SK-N-SH (cell line): ENCODE data around the gene GRIN2A. TPM values are rescaled to one million over a fixed set of nuclear protein-coding genes. Genes with fewer than 3 reads are reported as not detected.

ENCODE experiments used
- CTCF ChIA-PET: fragments of 300-600, 350-600 bp; formaldehyde crosslinking; extraction: SDS; loops from one replicate; lab custom pipeline; 2021; lab: Yijun Ruan, JAX
- POLR2A ChIA-PET: fragments of 350-600 bp; sonication (Branson Sonifier 250); formaldehyde crosslinking; extraction: SDS; loops from one replicate; lab custom pipeline; 2020; ENCODE audit warnings: antibody characterized with exemption, inconsistent platforms; lab: Yijun Ruan, JAX
- DNase-seq: peaks from one replicate; pipeline ENCODE4 v3.0.0; 2012
- H2AFZ ChIP-seq: fragments of 200-600 bp; sonication (generic); 2 replicates; pipeline ENCODE4 v1.8.1; 2016; ENCODE audit warnings: antibody characterized with exemption, mild to moderate bottlenecking, low read depth
- H3F3A ChIP-seq: fragments of 200-600 bp; sonication (generic); replicated peaks from 2 replicates; pipeline ENCODE3; 2016; ENCODE audit warnings: antibody characterized with exemption, mild to moderate bottlenecking; ENCODE audit not compliant: insufficient read depth
- H3K27ac ChIP-seq, 2 experiments: fragments of 200-500 bp in 1 of 2; fragments of 200-600 bp in 1 of 2; sonication (Bioruptor generic) in 1 of 2; sonication (generic), shearing (Covaris generic) in 1 of 2; 2 replicates each; pipeline versions ENCODE4 v1.5.1 to v1.6.1; 2014 to 2016; ENCODE audit warnings: low read depth in 2 of 2, inconsistent platforms in 1 of 2, low read length in 1 of 2, mild to moderate bottlenecking in 1 of 2, mixed read lengths in 1 of 2
- H3K27me3 ChIP-seq: fragments of 200-600 bp; sonication (generic), shearing (Covaris generic); 2 replicates; pipeline ENCODE4 v1.6.1; 2016; ENCODE audit warnings: mixed run types; ENCODE audit not compliant: insufficient read depth
- H3K36me3 ChIP-seq, 2 experiments: fragments of 200-500 bp in 1 of 2; fragments of 200-600 bp in 1 of 2; sonication (Bioruptor generic) in 1 of 2; sonication (generic) in 1 of 2; replicated peaks in 1 of 2; 2 replicates each; pipeline versions ENCODE3 to v1.5.1; 2014 to 2016; ENCODE audit warnings: low read length in 1 of 2, mild to moderate bottlenecking in 1 of 2; ENCODE audit not compliant: insufficient read depth in 2 of 2, control insufficient read depth in 1 of 2
- H3K4me1 ChIP-seq, 2 experiments: fragments of 200-500 bp in 1 of 2; fragments of 200-600 bp in 1 of 2; sonication (Bioruptor generic) in 1 of 2; sonication (generic), shearing (Covaris generic) in 1 of 2; 2 replicates each; pipeline versions ENCODE4 v1.5.1 to v1.6.1; 2014 to 2016; ENCODE audit warnings: low read depth in 1 of 2, low read length in 1 of 2, mixed run types in 1 of 2; ENCODE audit not compliant: insufficient read depth in 2 of 2, control insufficient read depth in 1 of 2
- H3K4me2 ChIP-seq: fragments of 200-600 bp; sonication (generic), shearing (Covaris generic); 2 replicates; pipeline ENCODE4 v1.6.1; 2017; ENCODE audit warnings: mixed run types
- H3K4me3 ChIP-seq, 2 experiments: fragments of 200-500 bp in 1 of 2; fragments of 200-600 bp in 1 of 2; sonication (Bioruptor generic) in 1 of 2; sonication (generic), shearing (Covaris generic) in 1 of 2; 2 replicates each; pipeline versions ENCODE4 v1.5.1 to v1.8.1; 2014 to 2016; ENCODE audit warnings: low read depth in 2 of 2, inconsistent platforms in 1 of 2, low read length in 1 of 2, mild to moderate bottlenecking in 1 of 2, mixed read lengths in 1 of 2, moderate library complexity in 1 of 2
- H3K79me2 ChIP-seq: fragments of 200-600 bp; sonication (generic); 2 replicates; pipeline ENCODE4 v1.8.1; 2017; ENCODE audit warnings: mild to moderate bottlenecking; ENCODE audit not compliant: insufficient read depth
- H3K9ac ChIP-seq: fragments of 200-600 bp; sonication (generic); 2 replicates; pipeline ENCODE4 v1.6.1; 2017; ENCODE audit warnings: mixed run types
- H3K9me2 ChIP-seq: fragments of 200-600 bp; sonication (generic); 2 replicates; pipeline ENCODE4 v1.6.1; 2017; ENCODE audit warnings: mixed run types
- H3K9me3 ChIP-seq: fragments of 200-600 bp; sonication (generic); 2 replicates; pipeline ENCODE4 v1.6.1; 2017; ENCODE audit warnings: mixed run types, mild to moderate bottlenecking, moderate library complexity
- H4K20me1 ChIP-seq: fragments of 200-600 bp; sonication (generic); 2 replicates; pipeline ENCODE4 v1.6.1; 2017; ENCODE audit warnings: mild to moderate bottlenecking, mixed run types; ENCODE audit not compliant: insufficient read depth
- ELF1 ChIP-seq: IDR thresholded peaks from 2 replicates; pipeline ENCODE4 v1.4.0; 2012
- FOSL2 ChIP-seq: IDR thresholded peaks from 2 replicates; pipeline ENCODE4 v1.4.0; 2012; ENCODE audit warnings: low read depth, mild to moderate bottlenecking, moderate library complexity, borderline replicate concordance
- FOXJ3 ChIP-seq: sonication (generic); formaldehyde crosslinking; IDR thresholded peaks from 2 replicates; pipeline ENCODE4 v1.5.1; 2020; ENCODE audit warnings: mild to moderate bottlenecking, missing genetic modification reagents
- FOXM1 ChIP-seq: IDR thresholded peaks from 2 replicates; pipeline ENCODE4 v1.4.0; 2012; ENCODE audit warnings: low read depth, mild to moderate bottlenecking
- GABPA ChIP-seq: IDR thresholded peaks from 2 replicates; pipeline ENCODE4 v1.4.0; 2012; ENCODE audit warnings: low read depth, mild to moderate bottlenecking
- GATA2 ChIP-seq: sonication (generic); formaldehyde crosslinking; IDR thresholded peaks from 2 replicates; pipeline ENCODE4 v1.5.0; 2020; ENCODE audit warnings: mild to moderate bottlenecking, missing genetic modification reagents
- IRF3 ChIP-seq: fragments of 150-350 bp; IDR thresholded peaks from 2 replicates; pipeline ENCODE4 v1.6.1; 2016; ENCODE audit warnings: mild to moderate bottlenecking, low read depth, low read length
- JUND ChIP-seq: IDR thresholded peaks from 2 replicates; pipeline ENCODE4 v1.4.0; 2012
- MXI1 ChIP-seq: IDR thresholded peaks from 2 replicates; pipeline ENCODE4 v1.6.1; 2012; ENCODE audit warnings: mild to moderate bottlenecking, low read depth, low read length, improper control_type of control experiment
- NFIC ChIP-seq: IDR thresholded peaks from 2 replicates; pipeline ENCODE4 v1.4.0; 2012; ENCODE audit warnings: borderline replicate concordance
- NRF1 ChIP-seq: IDR thresholded peaks from 2 replicates; pipeline ENCODE4 v1.6.1; 2012; ENCODE audit warnings: low read depth, mild to moderate bottlenecking, low read length
- RAD21 ChIP-seq: IDR thresholded peaks from 2 replicates; pipeline ENCODE4 v1.6.1; 2012; ENCODE audit warnings: mild to moderate bottlenecking, low read length
- RCOR1 ChIP-seq: fragments of 150-350 bp; IDR thresholded peaks from 2 replicates; pipeline ENCODE4 v1.6.1; 2017; ENCODE audit warnings: antibody characterized with exemption, low read length
- RFX5 ChIP-seq: IDR thresholded peaks from 2 replicates; pipeline ENCODE4 v1.6.1; 2012; ENCODE audit warnings: mild to moderate bottlenecking, improper control_type of control experiment, low read length
- SIN3A ChIP-seq: IDR thresholded peaks from 2 replicates; pipeline ENCODE4 v1.6.1; 2012; ENCODE audit warnings: low read depth, mild to moderate bottlenecking, low read length, moderate library complexity, borderline replicate concordance
- SMC3 ChIP-seq: IDR thresholded peaks from 2 replicates; pipeline ENCODE4 v1.6.1; 2012; ENCODE audit warnings: low read depth, low read length, improper control_type of control experiment
- TAF1 ChIP-seq: IDR thresholded peaks from 2 replicates; pipeline ENCODE4 v1.6.1; 2012; ENCODE audit warnings: low read depth, mild to moderate bottlenecking, low read length, moderate library complexity, borderline replicate concordance
- TEAD4 ChIP-seq: IDR thresholded peaks from 2 replicates; pipeline ENCODE4 v1.4.0; 2012; ENCODE audit warnings: mild to moderate bottlenecking, borderline replicate concordance; ENCODE audit not compliant: insufficient read depth
- USF1 ChIP-seq: IDR thresholded peaks from 2 replicates; pipeline ENCODE4 v1.4.0; 2012; ENCODE audit warnings: low read depth, borderline replicate concordance
- USF2 ChIP-seq: fragments of 150-350 bp; IDR thresholded peaks from 2 replicates; pipeline ENCODE4 v1.6.1; 2017; ENCODE audit warnings: antibody characterized with exemption, low read length, low read depth, borderline replicate concordance
- WGBS: methylation state at CpG from one replicate; pipeline ENCODE4 v1.1.6; 2017; ENCODE audit warnings: low lambda C conversion rate; 5-methylcytosine and 5-hydroxymethylcytosine counted together
- polyA plus RNA-seq, 3 experiments: library from polyadenylated mRNA; depleted of rRNA; stranded (reverse); fragments of >200 nt; gene quantifications; 2 replicates each; pipeline ENCODE4 v1.2.3, GENCODE V29; 2012

The GRIN2A gene
- polyA plus RNA-seq, 1 of the 3 experiments (the other 2 are of a cell fraction), result not detected

- no peak overlapping the region for H3K27ac ChIP-seq
- H4K20me1 ChIP-seq, result no peaks in the 10 kb centered on the region
- WGBS, result 17% methylated on average over 4 of the region's 4 CpGs
- DNase-seq, result no peak
- no peak overlapping the region for H3K4me3 ChIP-seq
- H3K79me2 ChIP-seq, result no peaks in the 10 kb centered on the region
- no peak for TF ChIP-seq SMC3
- TF ChIP-seq FOSL2, result no peak
- no peak for TF ChIP-seq MXI1
- TF ChIP-seq USF1, result no peak
- no peaks in the 10 kb centered on the region for H3K9me2 ChIP-seq
- no peaks in the 10 kb centered on the region for H3F3A ChIP-seq
- H3K4me1 ChIP-seq, result no peaks in the 10 kb centered on the region
- no peak overlapping the region for H3K4me2 ChIP-seq
- no peaks in the 10 kb centered on the region for H3K9me3 ChIP-seq
- ChIA-PET CTCF (no interaction called here), POLR2A (no interaction called here)
- H3K36me3 ChIP-seq, result no peaks in the 10 kb centered on the region
- H3K27me3 ChIP-seq, result no peaks in the 10 kb centered on the region
- H2AFZ ChIP-seq, result no peak overlapping the region
- H3K9ac ChIP-seq, result no peak overlapping the region
These were observed 283.7 kb downstream of the GRIN2A start for GRCh38 chr16:9898555-9898954.

GRCh38 chr16:9898124-9898523 lies 284.1 kb downstream of the GRIN2A start:
- no peak overlapping the region for H3K4me2 ChIP-seq
- no peaks in the 10 kb centered on the region for H4K20me1 ChIP-seq
- no peak overlapping the region for H3K27ac ChIP-seq
- no peak overlapping the region for H3K4me3 ChIP-seq
- ChIA-PET POLR2A (no interaction called here), CTCF (no interaction called here)
- no peaks in the 10 kb centered on the region for H3K27me3 ChIP-seq
- H3K36me3 ChIP-seq, result no peaks in the 10 kb centered on the region
- TF ChIP-seq ELF1 (no peak), SIN3A (no peak), USF1 (no peak), SMC3 (no peak), NFIC (no peak), RAD21 (no peak), JUND (no peak), GABPA (no peak)
- H3K79me2 ChIP-seq, result no peaks in the 10 kb centered on the region
- no peak for DNase-seq
- no peak overlapping the region for H2AFZ ChIP-seq
- no peaks in the 10 kb centered on the region for H3K9me2 ChIP-seq
- no peaks in the 10 kb centered on the region for H3F3A ChIP-seq
- no peaks in the 10 kb centered on the region for H3K4me1 ChIP-seq
- no peak overlapping the region for H3K9ac ChIP-seq
- no peaks in the 10 kb centered on the region for H3K9me3 ChIP-seq
- WGBS, result 20% methylated on average over 2 of the region's 2 CpGs

- Histone ChIP-seq H3K9ac (no peak overlapping the region), H3F3A (no peaks in the 10 kb centered on the region), H3K4me3 (no peak overlapping the region), H3K36me3 (no peaks in the 10 kb centered on the region), H3K4me2 (no peak overlapping the region), H3K27ac (no peak overlapping the region), H3K27me3 (no peaks in the 10 kb centered on the region), H4K20me1 (no peaks in the 10 kb centered on the region), H3K9me2 (no peaks in the 10 kb centered on the region), H3K4me1 (no peaks in the 10 kb centered on the region), H3K79me2 (no peaks in the 10 kb centered on the region), H2AFZ (no peak overlapping the region), H3K9me3 (no peaks in the 10 kb centered on the region)
- CTCF ChIA-PET, result no interaction called here
- DNase-seq, result no peak
- POLR2A ChIA-PET, result no interaction called here
- 20% methylated on average over 4 of the region's 4 CpGs for WGBS
- TF ChIP-seq USF2 (no peak), RCOR1 (no peak), TAF1 (no peak), IRF3 (no peak), GABPA (no peak), FOXJ3 (CRISPR knock-in tag) (no peak), USF1 (no peak), GATA2 (CRISPR knock-in tag) (no peak), RFX5 (no peak), SIN3A (no peak), FOXM1 (no peak), NRF1 (no peak), TEAD4 (no peak)
These were observed 286.4 kb downstream of the GRIN2A start for GRCh38 chr16:9895817-9896216.
